GM23248 (cell line): ENCODE results near the gene MIER1.

ENCODE experiments used
- EZH2 ChIP-seq: fragments of 200-600 bp; sonication (generic); IDR thresholded peaks from 2 replicates; pipeline ENCODE4 v1.6.1; 2018; ENCODE audit warnings: antibody characterized with exemption, mild to moderate bottlenecking; ENCODE audit not compliant: insufficient read depth, poor library complexity, severe bottlenecking
- EZH2phosphoT487 ChIP-seq: fragments of 200-600 bp; sonication (generic); IDR thresholded peaks from 2 replicates; pipeline ENCODE4 v1.6.1; 2018; ENCODE audit warnings: antibody characterized with exemption, moderate library complexity, mild to moderate bottlenecking, low read depth; ENCODE audit not compliant: insufficient read depth

DNA sequence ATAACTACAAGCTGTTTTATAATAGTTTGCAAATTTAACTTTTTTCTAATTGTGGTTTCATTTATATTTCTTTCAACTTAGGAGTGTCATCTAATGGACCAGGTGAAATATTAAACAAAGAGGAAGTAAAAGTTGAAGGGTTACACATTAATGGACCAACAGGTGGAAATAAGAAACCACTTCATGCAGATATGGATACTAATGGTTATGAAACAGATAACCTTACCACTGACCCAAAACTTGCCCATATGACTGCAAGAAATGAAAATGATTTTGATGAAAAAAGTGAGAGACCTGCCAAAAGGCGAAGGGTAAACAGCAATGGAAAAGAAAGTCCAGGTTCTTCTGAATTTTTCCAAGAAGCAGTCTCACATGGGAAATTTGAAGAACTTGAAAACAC, 59.7 kb downstream of the MIER1 start:
- no peak for TF ChIP-seq EZH2phosphoT487
- TF ChIP-seq EZH2, result no peak
